Esophagus (tissue), 2 donors: ENCODE measurements around the gene KRTAP19-6. TPM values are rescaled to one million over a fixed set of nuclear protein-coding genes. Genes with fewer than 3 reads are reported as not detected.

Source experiments
- polyA plus RNA-seq, 2 donors: library from polyadenylated mRNA; stranded (reverse); fragments of 200-250 nt; gene quantifications; one replicate each; pipeline ENCODE4 v1.2.3, GENCODE V29; 2013
- donor health status: healthy with polysubstance abuse.
- donor health status: Bipolar disorder and iron deficiency.

The KRTAP19-6 gene
- polyA plus RNA-seq, 2 donors: not detected

Other genes with a start within 250 kb of the KRTAP19-6 start
- gene KRTAP26-1, start 221.5 kb downstream of the KRTAP19-6 start, polyA plus RNA-seq: not detected
- gene KRTAP27-1, start 204.2 kb downstream of the KRTAP19-6 start, polyA plus RNA-seq: not detected
- gene KRTAP23-1, start 193.3 kb downstream of the KRTAP19-6 start, polyA plus RNA-seq: not detected
- not detected for gene KRTAP13-2, start 169.6 kb downstream of the KRTAP19-6 start, polyA plus RNA-seq
- not detected for gene KRTAP13-1, start 145.8 kb downstream of the KRTAP19-6 start, polyA plus RNA-seq
- not detected for gene KRTAP13-3, start 115.9 kb downstream of the KRTAP19-6 start, polyA plus RNA-seq
- gene KRTAP13-4, start 111.6 kb downstream of the KRTAP19-6 start, polyA plus RNA-seq: not detected
- gene KRTAP15-1, start 101.6 kb downstream of the KRTAP19-6 start, polyA plus RNA-seq: not detected
- gene KRTAP19-1, start 61.5 kb downstream of the KRTAP19-6 start, polyA plus RNA-seq: not detected
- gene KRTAP19-2, start 54.4 kb downstream of the KRTAP19-6 start, polyA plus RNA-seq: not detected
- gene KRTAP19-3, start 49.9 kb downstream of the KRTAP19-6 start, polyA plus RNA-seq: not detected
- gene KRTAP19-4, start 44.7 kb downstream of the KRTAP19-6 start, polyA plus RNA-seq: not detected
- gene KRTAP19-5, start 39.7 kb downstream of the KRTAP19-6 start, polyA plus RNA-seq: not detected
- not detected for gene KRTAP19-7, start 19.4 kb upstream of the KRTAP19-6 start, polyA plus RNA-seq
- not detected for gene KRTAP22-2, start 48.5 kb upstream of the KRTAP19-6 start, polyA plus RNA-seq
- gene KRTAP6-3, start 50.6 kb upstream of the KRTAP19-6 start, polyA plus RNA-seq: not detected
- not detected for gene KRTAP6-2, start 57.0 kb upstream of the KRTAP19-6 start, polyA plus RNA-seq
- not detected for gene KRTAP22-1, start 59.2 kb upstream of the KRTAP19-6 start, polyA plus RNA-seq
- not detected for gene KRTAP6-1, start 72.1 kb upstream of the KRTAP19-6 start, polyA plus RNA-seq
- not detected for gene KRTAP20-1, start 74.6 kb upstream of the KRTAP19-6 start, polyA plus RNA-seq
- gene KRTAP20-4, start 78.8 kb upstream of the KRTAP19-6 start, polyA plus RNA-seq: not detected
- not detected for gene KRTAP20-2, start 93.3 kb upstream of the KRTAP19-6 start, polyA plus RNA-seq
- gene KRTAP20-3, start 101.0 kb upstream of the KRTAP19-6 start, polyA plus RNA-seq: not detected
- not detected for gene KRTAP21-3, start 176.9 kb upstream of the KRTAP19-6 start, polyA plus RNA-seq
- gene KRTAP21-2, start 205.4 kb upstream of the KRTAP19-6 start, polyA plus RNA-seq: not detected
- not detected for gene KRTAP21-1, start 213.6 kb upstream of the KRTAP19-6 start, polyA plus RNA-seq